CD4-positive, alpha-beta memory T cell (primary cell): ENCODE measurements around the gene SLC35E2B. TPM values are rescaled to one million over a fixed set of nuclear protein-coding genes. Genes with fewer than 3 reads are reported as not detected.
"Not testable (repeated sequence)": the region's sequence is repeated elsewhere in the genome, so short reads cannot be mapped to it uniquely, and the experiment has no call there.

ENCODE experiments used
- CTCF ChIA-PET: fragments of 350-600 bp; sonication (Branson Sonifier 250); formaldehyde crosslinking; loops from one replicate; lab custom pipeline; 2021; ENCODE audit warnings: inconsistent platforms; ENCODE audit not compliant: partially characterized antibody; lab: Charles Lee
- POLR2A ChIA-PET: fragments of 350-600 bp; sonication (Branson Sonifier 250); formaldehyde crosslinking; loops from one replicate; lab custom pipeline; 2021; ENCODE audit not compliant: partially characterized antibody; lab: Charles Lee
- DNase-seq, 5 donors: peaks; one replicate each; pipeline versions ENCODE4 v3.0.0 to v3.0.0-alpha.2; 2020 to 2022; ENCODE audit warnings: mixed read lengths in 1 of 5
- H3K27ac ChIP-seq: one replicate; pipeline ENCODE4 v1.7.0; 2013; ENCODE audit warnings: low read depth, low read length
- H3K27me3 ChIP-seq: 2 replicates; pipeline ENCODE4 v1.7.0; 2013; ENCODE audit warnings: mild to moderate bottlenecking, low read length, moderate library complexity; ENCODE audit not compliant: insufficient read depth
- H3K36me3 ChIP-seq: 2 replicates; pipeline ENCODE4 v1.7.0; 2013; ENCODE audit warnings: mild to moderate bottlenecking, low read length, moderate library complexity; ENCODE audit not compliant: insufficient read depth
- H3K4me1 ChIP-seq: 2 replicates; pipeline ENCODE4 v1.7.0; 2013; ENCODE audit warnings: mild to moderate bottlenecking, low read length, moderate library complexity; ENCODE audit not compliant: insufficient read depth
- H3K4me3 ChIP-seq, 2 donors: one replicate each; pipeline ENCODE4 v1.7.0; 2013; ENCODE audit warnings: low read length in 2 of 2, mild to moderate bottlenecking in 1 of 2
- H3K9me3 ChIP-seq, 2 donors: one replicate each; pipeline ENCODE4 v1.7.0; 2013; ENCODE audit warnings: low read length in 2 of 2, control low read depth in 1 of 2; ENCODE audit not compliant: control insufficient read depth in 1 of 2
- H3K27ac Mint-ChIP-seq, 7 donors: one replicate each; pipeline ENCODE4 v1.8.0; 2020 to 2021; ENCODE audit warnings: mixed read lengths in 7 of 7, mild to moderate bottlenecking in 6 of 7, inconsistent platforms in 3 of 7, moderate library complexity in 3 of 7
- H3K27me3 Mint-ChIP-seq, 2 donors: one replicate each; pipeline ENCODE4 v1.8.0; 2020 to 2021; ENCODE audit warnings: mixed read lengths in 2 of 2
- H3K36me3 Mint-ChIP-seq, 2 donors: one replicate each; pipeline ENCODE4 v1.8.0; 2020 to 2021; ENCODE audit warnings: mixed read lengths in 2 of 2, inconsistent platforms in 1 of 2, mild to moderate bottlenecking in 1 of 2
- H3K4me1 Mint-ChIP-seq, 4 donors: one replicate each; pipeline ENCODE4 v1.8.0; 2020 to 2021; ENCODE audit warnings: mixed read lengths in 4 of 4, mild to moderate bottlenecking in 1 of 4
- H3K4me3 Mint-ChIP-seq, 8 donors: one replicate each; pipeline ENCODE4 v1.8.0; 2020 to 2021; ENCODE audit warnings: mixed read lengths in 8 of 8, mild to moderate bottlenecking in 7 of 8, moderate library complexity in 6 of 8, inconsistent platforms in 3 of 8
- H3K9me3 Mint-ChIP-seq, 8 donors: one replicate each; pipeline ENCODE4 v1.8.0; 2020 to 2021; ENCODE audit warnings: mixed read lengths in 8 of 8, mild to moderate bottlenecking in 5 of 8, inconsistent platforms in 3 of 8, moderate library complexity in 1 of 8
- intact Hi-C: fragments of 100-400 bp; cut with micrococcal nuclease; formaldehyde crosslinking; loops from one replicate; pipeline ENCODE4 v1.15.1; 2023
- polyA plus RNA-seq, 2 donors: library from polyadenylated mRNA; unstranded; fragments of 300-500 nt; fragmentation: Illumina TruSeq; gene quantifications; one replicate each; pipeline ENCODE4 v1.2.3, GENCODE V29; 2021
- total RNA-seq, 2 experiments: library from RNA; stranded (reverse); gene quantifications; one replicate each; pipeline ENCODE4 v1.2.3, GENCODE V29; 2021

Gene SLC35E2B
- total and polyA plus RNA-seq, 4 experiments from 2014 or later = 29.4 to 130 (median 85.6) TPM

GRCh38 chr1:1647567-1648241 lies 44.9 kb downstream of the SLC35E2B start:
- POLR2A ChIA-PET, H3K4me3 Mint-ChIP-seq, H3K27ac ChIP-seq, H3K4me1 Mint-ChIP-seq, DNase-seq, H3K9me3 Mint-ChIP-seq, H3K9me3 ChIP-seq, CTCF ChIA-PET, H3K27ac Mint-ChIP-seq, H3K27me3 ChIP-seq, H3K4me3 ChIP-seq, intact Hi-C loops, H3K27me3 Mint-ChIP-seq, H3K4me1 ChIP-seq: not testable (repeated sequence)
- H3K36me3 ChIP-seq = peaks cover 19% of the 10 kb centered on the region
- H3K36me3 Mint-ChIP-seq = peaks cover 48 to 52% of the 10 kb centered on the region in 2 donors

DNA sequence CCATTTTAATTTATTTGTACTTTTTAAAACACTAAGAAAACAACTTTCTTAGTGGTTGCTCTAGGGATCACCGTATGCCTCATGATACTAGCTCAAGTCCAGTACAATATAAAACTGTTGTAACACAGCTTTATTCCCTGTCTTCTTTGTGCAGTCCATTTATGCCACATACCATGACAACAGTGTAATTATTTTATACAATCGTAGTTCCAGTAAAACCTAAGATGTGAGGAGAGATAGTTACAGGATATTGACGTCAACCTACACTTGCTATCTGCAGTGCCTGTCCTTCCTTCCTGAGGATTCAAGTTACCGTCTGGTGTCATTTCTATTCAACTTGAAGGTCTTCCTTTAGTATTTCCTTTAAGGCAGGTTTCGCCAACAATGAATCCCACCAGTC lies 46.3 kb downstream of the SLC35E2B start:
- H3K9me3 ChIP-seq, H3K4me3 ChIP-seq, H3K4me1 ChIP-seq, POLR2A ChIA-PET, H3K27ac ChIP-seq, H3K27ac Mint-ChIP-seq, H3K27me3 Mint-ChIP-seq, H3K27me3 ChIP-seq, H3K4me3 Mint-ChIP-seq, H3K4me1 Mint-ChIP-seq, intact Hi-C loops, H3K9me3 Mint-ChIP-seq, DNase-seq, CTCF ChIA-PET: not testable (repeated sequence)
- H3K36me3 ChIP-seq = peaks cover 10% of the 10 kb centered on the region
- peaks cover 34 to 39% of the 10 kb centered on the region in 2 donors for H3K36me3 Mint-ChIP-seq

- H3K4me1 Mint-ChIP-seq, H3K4me3 Mint-ChIP-seq, intact Hi-C loops, H3K9me3 ChIP-seq, H3K4me3 ChIP-seq, CTCF ChIA-PET, DNase-seq, H3K27ac ChIP-seq, H3K27me3 ChIP-seq, POLR2A ChIA-PET, H3K27ac Mint-ChIP-seq, H3K4me1 ChIP-seq, H3K27me3 Mint-ChIP-seq, H3K9me3 Mint-ChIP-seq, H3K36me3 ChIP-seq: not testable (repeated sequence)
- peaks cover 4 to 12% of the 10 kb centered on the region in 2 donors for H3K36me3 Mint-ChIP-seq
Measured at GRCh38 chr1:1640711-1641461, 51.7 kb downstream of the SLC35E2B start.

GRCh38 chr1:1640081-1640480 lies 52.5 kb downstream of the SLC35E2B start:
- DNase-seq, H3K4me3 ChIP-seq, intact Hi-C loops, H3K36me3 Mint-ChIP-seq, POLR2A ChIA-PET, H3K36me3 ChIP-seq, H3K27ac Mint-ChIP-seq, H3K4me1 ChIP-seq, H3K9me3 Mint-ChIP-seq, H3K4me3 Mint-ChIP-seq, H3K27ac ChIP-seq, H3K9me3 ChIP-seq, H3K4me1 Mint-ChIP-seq, H3K27me3 ChIP-seq, H3K27me3 Mint-ChIP-seq, CTCF ChIA-PET: not testable (repeated sequence)

GRCh38 chr1:1639368-1639767 lies 53.2 kb downstream of the SLC35E2B start:
- H3K27ac Mint-ChIP-seq = peak overlapping the region in 1 of 7 donors; percentile 64
- H3K4me1 Mint-ChIP-seq, H3K4me1 ChIP-seq, H3K36me3 Mint-ChIP-seq, H3K9me3 ChIP-seq, H3K4me3 Mint-ChIP-seq, H3K27me3 Mint-ChIP-seq, CTCF ChIA-PET, H3K9me3 Mint-ChIP-seq, H3K4me3 ChIP-seq, intact Hi-C loops, DNase-seq, H3K27me3 ChIP-seq, H3K36me3 ChIP-seq, H3K27ac ChIP-seq: not testable (repeated sequence)
- POLR2A ChIA-PET = interaction anchor here (1.0 kb wide), 1 partner anchor 9 kb away, joined by 4 read pairs; no protein-coding TSS in a partner anchor

DNA sequence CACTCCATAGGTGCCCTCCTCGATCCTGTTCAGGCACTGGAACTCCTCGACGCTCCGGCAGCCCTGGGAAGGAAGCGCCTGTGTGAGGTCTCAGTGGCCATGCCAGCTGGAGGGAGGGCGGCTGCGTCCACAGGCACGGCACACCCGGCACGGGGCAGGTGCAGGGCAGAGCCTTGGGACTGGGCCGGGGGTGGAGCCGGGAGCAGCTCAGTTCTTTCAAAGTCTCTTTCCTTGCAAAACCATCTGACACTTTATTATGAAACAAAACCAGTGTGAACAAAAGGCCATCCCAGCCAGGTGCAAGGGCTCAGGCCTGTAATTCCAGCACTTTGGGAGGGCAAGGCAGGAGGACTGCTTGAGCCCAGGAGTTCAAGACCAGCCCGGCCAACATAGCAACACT lies 54.1 kb downstream of the SLC35E2B start:
- DNase-seq, H3K4me1 Mint-ChIP-seq, intact Hi-C loops, H3K4me1 ChIP-seq, H3K27me3 Mint-ChIP-seq, H3K36me3 ChIP-seq, H3K36me3 Mint-ChIP-seq, H3K9me3 ChIP-seq, H3K27ac Mint-ChIP-seq, H3K27ac ChIP-seq, CTCF ChIA-PET, H3K9me3 Mint-ChIP-seq, H3K4me3 Mint-ChIP-seq, H3K27me3 ChIP-seq, H3K4me3 ChIP-seq: not testable (repeated sequence)
- POLR2A ChIA-PET = interaction anchor here (1.0 kb wide), 1 partner anchor 8 kb away, joined by 4 read pairs; no protein-coding TSS in a partner anchor

- H3K36me3 Mint-ChIP-seq, intact Hi-C loops, H3K4me3 ChIP-seq, H3K4me3 Mint-ChIP-seq, H3K9me3 ChIP-seq, POLR2A ChIA-PET, H3K27me3 ChIP-seq, H3K27ac Mint-ChIP-seq, H3K4me1 Mint-ChIP-seq, CTCF ChIA-PET, H3K4me1 ChIP-seq, H3K36me3 ChIP-seq, H3K27me3 Mint-ChIP-seq, H3K27ac ChIP-seq, H3K9me3 Mint-ChIP-seq: not testable (repeated sequence)
- peak in 1 of 5 donors; percentile 31 for DNase-seq
Measured at GRCh38 chr1:1637479-1637875, 55.1 kb downstream of the SLC35E2B start.
